SIG-M5 (cell line): ENCODE data around the gene PTGER1.
"Not testable (repeated sequence)": the region's sequence is repeated elsewhere in the genome, so short reads cannot be mapped to it uniquely, and the experiment has no call there.

ENCODE experiments used
- DNase-seq: peaks from one replicate; lab custom pipeline; 2025; lab: John Stamatoyannopoulos, UW

The PTGER1 gene, protein sequence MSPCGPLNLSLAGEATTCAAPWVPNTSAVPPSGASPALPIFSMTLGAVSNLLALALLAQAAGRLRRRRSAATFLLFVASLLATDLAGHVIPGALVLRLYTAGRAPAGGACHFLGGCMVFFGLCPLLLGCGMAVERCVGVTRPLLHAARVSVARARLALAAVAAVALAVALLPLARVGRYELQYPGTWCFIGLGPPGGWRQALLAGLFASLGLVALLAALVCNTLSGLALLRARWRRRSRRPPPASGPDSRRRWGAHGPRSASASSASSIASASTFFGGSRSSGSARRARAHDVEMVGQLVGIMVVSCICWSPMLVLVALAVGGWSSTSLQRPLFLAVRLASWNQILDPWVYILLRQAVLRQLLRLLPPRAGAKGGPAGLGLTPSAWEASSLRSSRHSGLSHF

DNA sequence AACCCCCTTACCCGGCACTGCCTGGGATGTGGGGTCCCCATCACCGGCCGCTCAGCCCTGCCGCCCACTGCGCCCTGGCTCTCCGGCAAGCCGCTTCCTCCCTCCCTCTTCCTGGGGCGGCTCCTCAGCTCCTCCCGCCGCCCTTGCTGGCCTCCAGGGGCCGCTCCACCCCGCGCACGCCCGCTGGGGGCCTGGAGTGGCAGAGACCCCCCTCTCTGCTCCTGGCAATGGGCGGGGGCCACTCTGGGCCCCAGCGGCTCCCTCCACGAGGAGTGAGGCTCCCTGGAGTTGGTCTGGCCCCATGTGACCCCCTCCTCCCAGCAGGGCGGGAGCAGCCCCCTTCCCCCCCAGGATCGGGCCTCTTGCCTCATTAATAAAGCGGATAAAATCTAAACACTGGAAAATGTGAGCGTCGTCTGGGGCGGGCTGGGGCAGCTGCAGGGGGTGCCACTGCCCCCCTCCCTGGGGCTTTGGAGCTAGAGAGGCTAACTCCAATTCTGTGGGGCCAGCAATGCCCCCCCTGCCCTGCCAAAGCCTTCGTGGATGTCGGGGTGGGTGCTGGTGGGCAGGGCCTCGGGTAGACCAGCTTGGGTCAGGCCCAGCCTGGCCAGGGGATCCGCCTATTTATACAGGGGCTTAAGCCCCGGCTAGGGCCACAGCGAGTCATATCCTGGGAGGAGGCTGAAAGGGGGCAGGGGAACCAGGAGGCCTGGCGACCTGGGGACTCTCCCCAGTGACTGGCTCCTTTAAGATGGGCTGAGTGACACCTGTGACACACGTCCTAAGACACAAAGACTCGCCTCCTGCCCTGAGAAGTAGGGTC is at the start of gene PTGER1:
TSS of gene PTGER1 (minus strand) at position 104 of the 823 bp plus-strand sequence. CDS start 1,034 bp downstream, outside the sequence.
- no peak for DNase-seq

DNA sequence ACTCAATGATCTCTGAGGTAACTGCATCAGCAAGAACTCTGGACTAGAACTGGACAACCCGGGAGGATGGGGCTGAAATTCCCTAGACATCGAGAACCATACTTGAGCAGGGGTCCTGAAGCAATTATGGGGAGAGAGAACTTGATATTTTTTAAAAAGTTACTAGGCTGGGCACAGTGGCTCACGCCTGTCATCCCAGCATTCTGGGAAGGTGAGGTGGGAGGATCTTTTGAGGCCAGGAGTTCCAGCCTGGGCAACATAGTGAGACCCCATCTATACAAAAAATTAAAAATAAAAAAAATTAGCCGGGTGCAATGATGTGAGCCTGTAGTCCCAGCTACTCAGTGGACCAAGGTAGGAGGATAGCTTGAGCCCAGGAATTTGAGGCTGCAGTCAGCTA is 45.4 kb upstream of the PTGER1 start:
- DNase-seq = no peak

DNA sequence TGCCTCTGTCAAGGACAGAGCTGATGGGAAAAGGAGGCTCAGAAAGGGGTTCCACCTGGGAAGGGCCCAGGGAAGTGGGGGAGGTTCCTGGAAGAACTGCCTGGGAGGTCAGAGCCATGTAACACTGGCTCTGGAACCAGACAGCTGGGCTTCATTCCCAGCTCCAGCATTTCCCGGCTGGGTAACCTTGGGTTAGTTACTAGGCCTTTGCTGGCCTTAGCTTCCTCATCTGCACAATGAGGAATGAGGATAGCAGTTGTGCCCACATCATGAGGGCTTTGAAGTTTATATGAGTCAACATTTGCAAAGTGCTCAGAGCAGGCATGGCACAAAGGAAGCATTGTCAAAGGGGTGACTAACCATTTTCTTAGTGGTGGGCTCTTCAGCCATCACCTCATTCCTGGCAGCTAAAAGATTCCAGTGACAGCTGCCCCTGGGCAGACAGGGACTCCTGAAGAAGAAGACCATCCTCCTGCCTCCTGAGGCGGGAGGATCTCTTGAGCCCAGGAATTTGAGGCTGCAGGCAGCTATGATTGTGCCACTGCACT is 44.8 kb upstream of the PTGER1 start:
- DNase-seq = no peak

DNA sequence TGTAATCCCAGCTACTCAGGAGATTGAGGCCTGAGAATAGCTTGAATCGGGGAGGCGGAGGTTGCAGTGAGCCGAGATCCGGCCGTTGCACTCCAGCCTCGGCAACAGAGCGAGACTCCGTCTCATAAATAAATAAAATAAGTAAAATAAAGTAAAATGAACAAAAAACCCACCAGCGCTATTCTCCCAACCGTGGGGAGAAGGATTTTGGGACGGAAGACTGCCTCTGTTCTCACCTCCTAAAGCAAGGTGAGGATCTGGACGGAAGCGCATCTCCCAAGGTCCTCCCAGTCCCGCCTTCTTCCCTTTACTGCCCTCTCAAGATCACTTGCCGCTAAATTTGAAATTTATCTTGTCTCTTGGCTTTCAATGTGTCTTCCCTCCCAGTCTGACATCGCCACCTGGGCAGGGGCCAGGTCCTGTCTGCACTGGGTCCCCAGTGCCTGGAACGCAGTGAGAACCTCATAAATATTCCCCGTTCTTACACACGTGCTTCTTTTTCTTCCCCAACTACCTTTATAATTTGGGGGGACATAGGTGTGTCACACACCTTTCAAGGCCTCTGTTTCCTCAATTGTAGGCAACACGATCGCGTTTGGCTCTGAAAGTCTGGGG is 44.2 kb upstream of the PTGER1 start:
- DNase-seq = no peak

DNA sequence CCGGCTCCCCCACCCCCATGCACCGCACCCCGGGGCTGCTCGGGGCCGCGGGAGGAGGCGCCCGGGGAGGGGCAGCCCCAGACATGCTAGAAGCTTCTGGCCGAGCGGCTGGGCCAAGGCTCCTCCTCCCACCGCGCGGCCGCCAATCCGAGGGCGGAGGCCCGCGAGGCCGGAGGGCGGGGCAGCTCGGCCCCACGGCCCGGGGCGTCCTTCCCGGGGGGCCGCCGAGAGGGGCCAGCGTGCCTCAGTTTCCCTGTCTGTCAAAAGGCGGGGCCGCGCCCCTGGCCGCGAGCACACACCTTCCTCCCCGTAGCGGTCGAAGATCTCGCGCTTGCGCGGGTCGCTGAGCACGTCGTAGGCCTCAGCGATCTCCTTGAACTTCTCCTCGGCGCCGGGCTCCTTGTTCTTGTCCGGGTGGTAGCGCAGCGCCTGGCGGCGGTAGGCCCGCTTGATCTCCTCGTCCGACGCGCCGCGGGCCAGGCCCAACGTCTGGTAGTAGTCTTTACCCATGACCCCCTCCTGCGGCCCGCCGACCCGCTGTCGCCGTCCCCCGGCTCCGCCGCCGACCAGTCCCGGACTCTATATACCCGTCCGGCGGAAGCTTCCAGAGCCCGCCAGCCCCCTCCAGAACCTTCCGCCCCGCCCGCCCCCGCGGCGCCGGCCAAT is 42.8 kb upstream of the PTGER1 start, which contains the start of gene DNAJB1:
TSS of gene DNAJB1 (minus strand) at position 558 of the 666 bp plus-strand sequence. CDS start at position 510, 48 bp downstream.
- no peak for DNase-seq

DNA sequence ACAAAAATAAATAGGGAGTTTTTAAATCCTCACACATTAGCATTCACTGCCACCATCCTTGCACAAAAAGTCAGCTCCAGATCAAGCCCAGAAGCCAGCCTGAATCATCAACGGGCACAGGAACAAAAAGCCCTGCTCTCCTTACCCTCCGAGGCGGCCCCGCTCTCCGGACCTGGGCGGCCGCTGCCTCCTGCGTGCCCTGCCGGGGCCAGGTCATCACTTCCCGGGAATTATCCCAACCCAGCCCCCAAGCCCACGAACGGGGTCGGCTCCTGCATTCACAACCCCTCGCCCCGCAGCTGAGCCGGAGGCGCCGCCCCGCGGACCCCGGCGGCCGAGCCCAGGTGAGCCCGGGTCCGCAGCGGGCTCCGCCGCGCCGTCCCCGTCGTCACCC is 42.3 kb upstream of the PTGER1 start:
- no peak for DNase-seq

DNA sequence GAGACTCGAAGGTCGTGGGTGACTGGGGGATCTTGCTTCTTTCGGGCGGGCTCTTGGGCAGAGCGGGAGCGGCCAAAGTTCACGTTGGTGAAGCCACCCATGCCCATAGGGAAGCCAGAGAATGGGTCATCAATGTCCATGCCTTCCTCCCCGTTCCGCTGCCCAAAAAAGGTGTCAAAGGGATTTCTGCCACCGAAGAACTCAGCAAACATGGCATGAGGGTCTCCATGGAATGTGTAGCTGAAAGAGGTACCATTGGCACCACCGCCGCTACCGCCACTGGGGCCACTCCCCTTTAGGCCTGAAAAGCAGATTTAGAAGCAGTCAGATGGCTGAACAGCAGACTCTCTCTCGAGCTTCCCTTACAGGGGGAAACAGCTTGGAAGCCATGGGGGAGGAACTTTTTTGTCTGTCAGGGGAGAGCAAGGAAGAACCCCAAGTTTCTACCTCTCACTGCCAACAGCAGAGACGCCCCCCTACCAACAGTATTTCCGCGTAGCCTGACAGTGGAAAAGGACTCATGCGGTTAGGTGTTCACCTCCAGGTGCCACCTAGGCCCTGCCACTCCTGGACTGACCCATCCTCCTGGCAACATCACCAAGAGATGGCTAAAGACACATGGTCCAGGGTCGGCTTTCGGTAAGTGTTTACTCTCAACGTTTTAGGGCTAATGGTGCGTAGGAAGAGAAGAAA is 41.7 kb upstream of the PTGER1 start:
- no peak for DNase-seq

DNA sequence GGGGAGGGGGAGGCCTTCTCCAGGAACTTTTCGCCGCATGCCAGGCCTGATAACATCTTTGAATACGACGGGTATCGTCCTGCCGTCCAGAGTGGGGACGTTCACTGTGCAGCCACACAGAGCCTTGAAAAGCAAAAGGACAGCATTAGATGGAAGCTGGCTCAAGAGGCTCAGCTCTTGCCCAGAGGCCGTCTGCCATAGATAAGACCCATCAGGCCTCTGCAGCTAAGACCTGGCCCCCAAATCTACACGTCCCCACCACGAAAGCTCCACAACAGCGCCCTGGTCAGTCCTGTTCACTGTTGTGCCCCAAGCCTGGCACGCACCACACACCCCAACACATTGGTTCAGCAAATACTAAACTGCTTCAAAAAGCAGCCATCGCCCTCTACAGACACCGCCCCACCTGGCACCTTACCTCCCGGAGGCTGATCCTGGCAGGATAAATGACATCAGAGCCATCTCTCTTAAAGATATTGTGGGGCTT is 40.9 kb upstream of the PTGER1 start:
- DNase-seq = no peak

DNA sequence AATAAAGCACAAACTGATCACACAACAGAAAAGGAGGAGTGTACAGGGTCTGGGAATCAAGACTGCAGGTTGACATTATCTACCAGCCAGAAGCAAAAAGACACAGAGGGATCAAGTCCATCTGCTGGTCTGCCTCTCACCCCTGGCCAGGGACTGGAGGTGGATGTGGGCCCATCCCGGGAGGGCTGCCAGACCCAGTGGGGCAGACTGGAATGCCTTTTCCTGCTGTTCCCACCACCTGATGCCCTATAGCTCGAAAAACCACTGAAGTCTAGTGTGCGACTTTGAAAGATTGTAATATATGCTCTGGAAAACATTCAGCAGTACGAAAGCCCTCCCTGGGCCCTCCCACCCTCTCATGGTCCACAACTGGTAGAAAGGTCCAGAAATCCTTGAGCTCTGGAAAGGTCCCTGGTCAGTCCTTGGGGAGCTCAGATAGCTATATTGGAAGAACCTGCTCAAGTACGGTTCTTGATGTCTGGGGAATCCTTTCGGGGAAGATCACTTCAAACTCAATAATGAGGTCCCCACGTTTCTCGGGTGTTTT is 40.4 kb upstream of the PTGER1 start:
- no peak for DNase-seq

DNA sequence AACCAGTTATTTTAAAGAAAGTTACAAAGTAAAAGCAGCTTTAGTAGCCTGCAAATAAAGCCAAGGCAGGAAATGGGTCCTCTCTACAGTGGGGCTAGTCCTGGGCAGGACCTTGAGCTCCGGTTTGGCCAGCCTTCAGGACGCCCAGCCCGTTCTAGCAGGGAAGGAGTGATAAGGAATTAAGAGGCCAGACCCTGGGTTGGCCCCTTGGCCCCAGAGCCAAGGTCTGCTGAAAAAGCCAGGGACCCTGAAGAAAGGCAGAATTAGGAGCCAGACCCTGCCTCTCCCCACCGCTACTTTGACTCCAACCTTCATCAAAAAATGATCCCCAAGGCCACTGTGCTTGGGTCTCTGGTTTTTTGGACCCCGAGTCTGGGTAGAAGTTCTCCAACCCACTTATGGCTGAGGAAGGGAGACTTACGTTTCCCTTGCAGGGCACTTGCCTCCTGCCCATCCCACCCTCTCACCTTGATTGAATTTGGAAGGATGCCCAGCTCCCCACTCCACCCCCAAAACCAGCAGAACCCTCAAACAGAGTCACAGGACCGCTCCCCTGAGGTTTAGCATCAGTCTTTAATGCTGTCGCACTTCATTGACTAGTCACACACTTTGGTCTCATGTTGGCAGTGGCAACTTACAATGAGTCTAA is 39.2 kb upstream of the PTGER1 start:
- no peak for DNase-seq

DNA sequence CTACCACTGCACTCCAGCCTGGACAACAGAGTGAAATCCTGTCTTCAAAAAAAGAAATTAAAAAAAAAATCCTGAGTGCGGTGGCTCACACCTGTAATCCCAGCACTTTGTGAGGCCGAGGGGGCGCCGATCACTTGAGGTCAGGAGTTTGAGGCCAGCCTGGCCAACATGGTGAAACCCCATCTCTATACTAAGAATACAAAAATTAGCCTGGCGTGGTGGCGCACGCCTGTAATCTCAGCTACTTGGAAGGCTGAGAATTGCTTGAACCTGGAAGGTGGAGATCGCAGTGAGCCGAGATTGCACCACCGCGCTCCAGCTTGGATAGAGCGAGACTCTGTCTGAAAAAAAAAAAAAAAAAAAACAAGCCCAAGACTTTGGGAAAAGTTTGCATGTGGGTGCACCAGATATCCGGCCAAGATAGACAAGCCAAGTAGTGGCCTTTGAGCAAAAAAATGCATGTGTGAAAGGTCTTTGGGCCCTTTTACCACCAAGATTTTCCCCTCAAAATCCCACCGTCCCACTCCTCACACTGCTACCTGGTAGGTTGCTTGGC is 37.3 kb upstream of the PTGER1 start:
- no peak for DNase-seq

DNA sequence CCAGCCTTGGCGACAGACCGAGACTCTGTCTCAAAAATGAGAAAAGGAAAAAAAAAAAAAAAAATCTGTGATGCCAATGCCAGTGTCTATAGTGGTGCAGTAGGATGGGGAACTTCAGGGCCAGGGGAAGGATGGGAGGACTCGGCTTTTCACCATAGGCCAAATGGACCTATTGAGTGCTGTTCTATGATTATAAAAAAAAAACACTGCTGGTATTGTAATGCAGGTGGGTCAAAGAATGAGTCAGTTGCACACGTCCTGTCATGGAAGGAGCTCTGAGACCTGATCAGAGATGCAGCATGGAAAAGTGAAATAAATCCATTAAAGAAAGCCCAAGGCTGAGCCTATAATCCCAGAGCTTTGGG is 36.1 kb upstream of the PTGER1 start:
- DNase-seq = no peak

DNA sequence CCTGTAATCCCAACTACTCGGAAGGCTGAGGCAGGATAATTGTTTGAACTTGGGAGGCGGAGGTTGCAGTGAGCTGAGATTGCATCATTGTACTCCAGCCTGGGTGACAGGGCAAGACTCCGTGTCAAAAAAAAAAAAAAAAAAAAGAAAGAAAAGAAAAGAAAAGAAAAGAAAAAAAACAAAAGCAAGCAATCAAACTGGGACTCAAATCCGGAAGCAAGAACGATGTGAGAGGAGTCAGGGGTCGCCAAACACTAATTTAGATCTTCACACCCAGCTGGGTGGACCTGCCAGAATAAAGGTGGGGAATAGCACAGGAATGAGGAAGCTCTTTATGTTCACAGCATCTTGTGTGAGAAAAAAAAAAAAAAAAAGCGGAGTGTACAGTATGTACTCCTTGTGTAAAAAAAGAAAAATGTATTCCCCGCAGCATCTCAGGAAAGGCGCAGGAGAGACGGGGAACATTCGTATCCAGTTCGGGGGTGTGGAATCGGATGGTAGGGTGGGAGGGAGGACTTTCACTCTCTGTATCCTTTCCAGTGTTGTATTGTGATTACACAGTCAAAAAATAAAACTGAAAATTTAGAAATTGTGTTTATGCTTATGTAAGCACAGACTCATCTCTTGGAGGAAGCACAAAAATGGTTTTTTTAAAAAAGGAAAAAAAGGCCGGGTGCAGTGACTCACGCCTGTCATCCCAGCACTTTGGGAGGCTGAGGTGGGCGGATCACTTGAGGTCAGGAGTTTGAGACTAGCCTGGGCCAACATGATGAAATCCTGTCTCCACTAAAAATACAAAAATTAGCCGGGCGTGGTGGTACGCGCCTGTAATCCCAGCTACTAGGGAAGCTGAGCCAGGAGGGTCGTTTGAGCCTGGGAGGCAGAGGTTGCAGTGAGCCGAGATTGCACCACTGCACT is 35.4 kb upstream of the PTGER1 start:
- no peak for DNase-seq

DNA sequence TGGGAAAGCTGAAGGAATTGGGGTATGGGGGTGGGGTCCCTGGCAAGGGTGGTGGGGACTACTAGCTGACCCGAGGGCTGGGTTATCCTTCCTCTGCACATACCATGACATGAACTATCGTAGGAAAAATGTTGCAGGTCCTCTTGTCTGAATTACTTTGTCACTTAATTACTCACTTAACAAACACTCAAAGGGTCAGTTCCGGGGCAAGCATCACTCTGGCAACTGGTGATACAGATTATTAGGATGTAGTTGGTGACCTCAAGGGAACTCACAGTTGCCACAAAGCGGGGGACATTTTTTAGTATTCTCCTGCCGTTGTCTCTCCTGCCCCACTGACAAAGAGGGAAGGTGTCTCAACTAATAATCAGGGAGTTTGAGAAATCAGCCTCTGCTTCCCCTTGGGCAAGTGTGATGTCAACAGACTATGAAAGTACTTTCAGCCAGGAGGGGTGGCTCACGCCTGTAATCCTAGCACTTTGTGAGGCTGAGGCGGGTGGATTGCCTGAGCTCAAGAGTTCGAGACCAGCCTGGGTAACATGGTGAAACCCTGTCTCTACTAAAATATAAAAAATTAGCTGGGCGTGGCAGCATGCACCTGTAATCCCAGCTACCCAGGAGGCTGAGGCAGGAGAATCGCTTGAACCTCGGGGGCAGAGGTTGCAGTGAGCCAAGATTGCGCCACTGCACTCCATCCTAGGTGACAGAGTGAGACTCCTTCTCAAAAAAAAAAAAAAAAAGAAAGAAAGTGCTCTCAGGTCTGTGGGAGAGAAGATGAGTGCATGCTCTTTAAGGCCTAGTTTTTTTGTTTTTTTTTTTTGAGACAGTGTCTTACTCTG is 32.8 kb upstream of the PTGER1 start:
- no peak for DNase-seq

DNA sequence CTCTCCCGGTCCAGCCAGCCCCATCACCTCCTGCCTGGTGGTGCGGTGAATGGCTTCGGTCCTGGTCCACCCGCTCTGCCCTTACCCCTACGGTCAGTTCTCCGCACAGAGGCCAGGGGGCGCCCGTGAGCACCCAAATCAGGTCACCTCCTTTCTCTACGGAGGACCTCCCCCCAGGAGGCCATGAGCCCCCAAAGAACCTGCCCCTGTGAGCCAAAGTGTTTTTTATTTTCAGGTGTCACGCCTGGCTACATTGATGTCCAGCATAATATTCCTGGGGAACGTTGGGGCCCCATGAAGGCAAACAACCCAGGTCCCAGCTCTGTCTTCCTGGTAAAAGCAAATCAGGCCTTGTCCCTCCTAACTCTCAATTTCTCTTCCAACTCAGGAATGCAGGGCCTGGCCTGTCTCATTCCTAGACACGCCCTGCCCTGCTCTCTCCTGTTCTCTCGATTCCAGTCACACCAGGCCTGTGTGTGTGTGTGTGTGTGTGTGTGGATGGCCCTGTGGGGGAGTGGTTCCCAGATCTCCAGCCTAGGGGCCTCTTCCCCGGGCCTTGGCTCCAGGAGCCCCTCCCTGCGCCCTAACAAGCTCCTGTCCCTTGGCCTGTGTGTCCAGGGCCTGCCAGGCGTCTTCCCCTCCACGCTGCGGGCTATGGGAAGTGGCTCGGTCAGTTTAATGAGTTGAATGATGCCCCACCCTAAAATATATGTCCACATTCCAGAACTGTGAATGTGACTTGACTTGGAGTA is 30.5 kb upstream of the PTGER1 start:
- no peak for DNase-seq

DNA sequence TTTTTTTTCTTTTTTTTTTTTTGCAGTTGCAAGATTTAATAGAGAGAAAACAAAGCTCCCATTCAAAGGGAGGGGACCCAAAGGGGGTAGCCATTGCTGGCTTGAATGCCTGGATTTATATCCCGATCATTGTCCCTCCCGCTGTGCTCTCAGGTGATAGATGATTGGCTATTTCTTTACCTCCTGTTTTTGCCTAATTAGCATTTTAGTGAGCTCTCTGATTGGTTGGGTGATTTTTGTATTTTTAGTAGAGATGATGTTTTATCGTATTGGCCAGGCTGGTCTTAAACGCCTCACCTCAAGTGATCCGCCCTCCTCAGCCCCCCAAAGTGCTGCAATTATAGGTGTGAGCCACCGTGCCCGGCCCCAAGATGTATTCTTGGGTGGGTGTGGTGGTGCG is 29.4 kb upstream of the PTGER1 start:
- DNase-seq = not testable (repeated sequence)

DNA sequence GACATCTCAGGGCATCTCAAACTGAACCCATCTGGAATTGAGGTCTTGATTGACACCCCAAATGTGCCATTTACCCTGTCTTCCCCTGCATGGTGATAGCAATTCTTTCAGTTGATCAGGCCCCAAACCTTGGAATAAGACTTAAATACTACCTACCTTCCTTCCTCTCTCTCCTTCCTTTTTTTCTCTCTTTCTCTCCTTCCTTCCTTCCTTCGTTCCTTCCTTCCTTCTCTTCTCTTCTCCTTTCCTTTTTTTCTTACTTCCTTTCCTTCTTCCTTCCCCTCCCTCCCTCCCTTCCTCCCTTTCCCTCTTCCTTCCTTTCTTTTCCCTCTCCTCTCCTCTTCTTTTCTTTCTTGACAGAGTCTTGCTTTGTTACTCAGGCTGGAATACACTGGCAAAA is 28.1 kb upstream of the PTGER1 start:
- no peak for DNase-seq
